SU-DHL-6 (cell line): Measurements from ENCODE around the gene EPHB6.

Source experiments
- CTCF ChIP-seq: fragments of 200-600 bp; sonication (generic); IDR thresholded peaks from one replicate; pipeline ENCODE4 v1.5.1; 2017; ENCODE audit warnings: antibody characterized with exemption, mild to moderate bottlenecking, low read length, moderate library complexity; ENCODE audit not compliant: insufficient read depth, poor library complexity, severe bottlenecking
- EZH2phosphoT487 ChIP-seq: fragments of 200-600 bp; sonication (generic), shearing (Covaris generic); conservative IDR thresholded peaks from 2 replicates; pipeline ENCODE4 v1.6.1; 2018; ENCODE audit warnings: mild to moderate bottlenecking, antibody characterized with exemption, low read length, moderate library complexity, mixed read lengths

GRCh38 chr7:142819530-142819929, 35.3 kb upstream of the EPHB6 start:
- no peak for TF ChIP-seq CTCF
- TF ChIP-seq EZH2phosphoT487 = no peak
